NCI-H69 (cell line): Measurements from ENCODE around the gene XRCC4.
A peak's percentile ranks its signal among the peaks of the same experiment; 100 is the strongest.
"Not testable (repeated sequence)": the region's sequence is repeated elsewhere in the genome, so short reads cannot be mapped to it uniquely, and the experiment has no call there.

Experiments used
- DNase-seq: peaks from one replicate; lab custom pipeline; 2025; lab: John Stamatoyannopoulos, UW

XRCC4 gene

GRCh38 chr5:83118471-83118870 is 41.1 kb downstream of the XRCC4 start:
- no peak for DNase-seq

- DNase-seq, result no peak
Observed at GRCh38 chr5:83118976-83119375, 41.6 kb downstream of the XRCC4 start.

GRCh38 chr5:83124593-83124992 is 47.2 kb downstream of the XRCC4 start:
- peak; percentile 30 for DNase-seq

- DNase-seq, result no peak
Observed at GRCh38 chr5:83125560-83125959, 48.2 kb downstream of the XRCC4 start.

GRCh38 chr5:83126501-83126900 is 49.2 kb downstream of the XRCC4 start:
- DNase-seq, result no peak

GRCh38 chr5:83133797-83134196 is 56.5 kb downstream of the XRCC4 start:
- no peak for DNase-seq

GRCh38 chr5:83142526-83142925 is 65.2 kb downstream of the XRCC4 start:
- DNase-seq, result no peak

- DNase-seq, result no peak
Observed at GRCh38 chr5:83145241-83145640, 67.9 kb downstream of the XRCC4 start.

- DNase-seq, result no peak
Observed at GRCh38 chr5:83145882-83146331, 68.6 kb downstream of the XRCC4 start.

- no peak for DNase-seq
Observed at GRCh38 chr5:83146441-83146840, 69.1 kb downstream of the XRCC4 start.

- no peak for DNase-seq
Observed at GRCh38 chr5:83147593-83147992, 70.2 kb downstream of the XRCC4 start.

- DNase-seq, result no peak
Observed at GRCh38 chr5:83148370-83148769, 71.0 kb downstream of the XRCC4 start.

- peak; percentile 30 for DNase-seq
Observed at GRCh38 chr5:83149671-83150070, 72.3 kb downstream of the XRCC4 start.

- DNase-seq, result no peak
Observed at GRCh38 chr5:83151821-83152220, 74.5 kb downstream of the XRCC4 start.

- not testable (repeated sequence) for DNase-seq
Observed at GRCh38 chr5:83152996-83153395, 75.6 kb downstream of the XRCC4 start.

- no peak for DNase-seq
Observed at GRCh38 chr5:83156001-83156400, 78.7 kb downstream of the XRCC4 start.

- no peak for DNase-seq
Observed at GRCh38 chr5:83157163-83157562, 79.8 kb downstream of the XRCC4 start.

- no peak for DNase-seq
Observed at GRCh38 chr5:83162601-83163000, 85.3 kb downstream of the XRCC4 start.

- no peak for DNase-seq
Observed at GRCh38 chr5:83167538-83167937, 90.2 kb downstream of the XRCC4 start.

GRCh38 chr5:83169571-83170337 is 92.4 kb downstream of the XRCC4 start:
- DNase-seq, result no peak

GRCh38 chr5:83172011-83172410 is 94.7 kb downstream of the XRCC4 start:
- DNase-seq, result no peak

GRCh38 chr5:83172655-83173054 is 95.3 kb downstream of the XRCC4 start:
- DNase-seq, result no peak

GRCh38 chr5:83173826-83174225 is 96.5 kb downstream of the XRCC4 start:
- no peak for DNase-seq

- DNase-seq, result no peak
Observed at GRCh38 chr5:83177803-83178202, 100.5 kb downstream of the XRCC4 start.
